ENCODE data around the gene YARS2.
"Not testable (repeated sequence)": the region's sequence is repeated elsewhere in the genome, so short reads cannot be mapped to it uniquely, and the experiment has no call there.

The YARS2 gene

GRCh38 chr12:32753605-32754004 is 2.1 kb downstream of the YARS2 start:
- DNase-seq (ENCODE audit: low read depth in 3 of 3) = no peak

- no peak for DNase-seq (ENCODE audit: low read depth in 3 of 3)
Observed at GRCh38 chr12:32743264-32743663, 12.4 kb downstream of the YARS2 start.

- no peak for DNase-seq (ENCODE audit: low read depth in 3 of 3)
Observed at GRCh38 chr12:32742133-32742532, 13.6 kb downstream of the YARS2 start.

GRCh38 chr12:32739279-32739678 is 16.4 kb downstream of the YARS2 start:
- no peak for DNase-seq (ENCODE audit: low read depth in 3 of 3)

- no peak for DNase-seq (ENCODE audit: low read depth in 3 of 3)
Observed at GRCh38 chr12:32737715-32738114, 18.0 kb downstream of the YARS2 start.

- DNase-seq (ENCODE audit: low read depth in 3 of 3) = no peak
Observed at GRCh38 chr12:32736445-32736844, 19.3 kb downstream of the YARS2 start.

GRCh38 chr12:32734952-32735351 is 20.7 kb downstream of the YARS2 start:
- no peak for DNase-seq (ENCODE audit: low read depth in 3 of 3)

- DNase-seq (ENCODE audit: low read depth in 3 of 3) = no peak
Observed at GRCh38 chr12:32727237-32727636, 28.5 kb downstream of the YARS2 start.

GRCh38 chr12:32726286-32726685 is 29.4 kb downstream of the YARS2 start:
- no peak for DNase-seq (ENCODE audit: low read depth in 3 of 3)

GRCh38 chr12:32725308-32725707 is 30.4 kb downstream of the YARS2 start:
- not testable (repeated sequence) for DNase-seq (ENCODE audit: low read depth in 3 of 3)

- no peak for DNase-seq (ENCODE audit: low read depth in 3 of 3)
Observed at GRCh38 chr12:32718926-32719325, 36.8 kb downstream of the YARS2 start.

GRCh38 chr12:32714772-32715171 is 40.9 kb downstream of the YARS2 start:
- DNase-seq (ENCODE audit: low read depth in 3 of 3) = no peak

- no peak for DNase-seq (ENCODE audit: low read depth in 3 of 3)
Observed at GRCh38 chr12:32708926-32709325, 46.8 kb downstream of the YARS2 start.

GRCh38 chr12:32706335-32707024 is 49.2 kb downstream of the YARS2 start:
- DNase-seq (ENCODE audit: low read depth in 3 of 3) = no peak

- DNase-seq (ENCODE audit: low read depth in 3 of 3) = no peak
Observed at GRCh38 chr12:32705783-32706182, 49.9 kb downstream of the YARS2 start.

- DNase-seq (ENCODE audit: low read depth in 3 of 3) = no peak
Observed at GRCh38 chr12:32702946-32703345, 52.8 kb downstream of the YARS2 start.

GRCh38 chr12:32702473-32702872 is 53.2 kb downstream of the YARS2 start:
- no peak for DNase-seq (ENCODE audit: low read depth in 3 of 3)

GRCh38 chr12:32699437-32699836 is 56.3 kb downstream of the YARS2 start:
- DNase-seq (ENCODE audit: low read depth in 3 of 3) = not testable (repeated sequence)

GRCh38 chr12:32698285-32698684 is 57.4 kb downstream of the YARS2 start:
- DNase-seq (ENCODE audit: low read depth in 3 of 3) = no peak

- DNase-seq (ENCODE audit: low read depth in 3 of 3) = no peak
Observed at GRCh38 chr12:32697445-32697844, 58.3 kb downstream of the YARS2 start.

All from stimulated activated CD4-positive, alpha-beta T cell treated with anti-CD3 and anti-CD28 coated beads, TNF-alpha, amount 100 ng/mL, for 48 hours (primary cell).